IMR-90 (cell line): ENCODE data around the gene ZCCHC17. TPM values are rescaled to one million over a fixed set of nuclear protein-coding genes. Genes with fewer than 3 reads are reported as not detected.

ENCODE experiments used
- ATAC-seq: fragments of 200-7000 bp; cut with Tn5 transposase; 2 replicates; pipeline ENCODE4 v1.9.1; 2020; ENCODE audit warnings: low read depth, mild to moderate bottlenecking, moderate library complexity
- BruUV-seq: library from RNA; stranded (reverse); fragments of 400-500 nt; replicated peaks from 2 replicates; lab custom pipeline; 2021; lab: Mats Ljungman, UMichigan
- CTCF ChIA-PET: fragments of 300-600 bp; formaldehyde crosslinking; extraction: SDS; loops from one replicate; lab custom pipeline; 2021; ENCODE audit warnings: antibody characterized with exemption; lab: Yijun Ruan, JAX
- POLR2A ChIA-PET: fragments of 300-600 bp; sonication (Branson Sonifier 250); formaldehyde crosslinking; loops from one replicate; lab custom pipeline; 2022; ENCODE audit warnings: antibody characterized with exemption; ENCODE audit not compliant: unreplicated experiment; lab: Charles Lee
- DNase-seq: peaks from one replicate; pipeline ENCODE4 v3.0.0; 2013
- H2AFZ ChIP-seq: replicated peaks from 2 replicates; pipeline ENCODE3; 2013; ENCODE audit warnings: low read length, mild to moderate bottlenecking; ENCODE audit not compliant: poor library complexity
- H2AK5ac ChIP-seq: 2 replicates; pipeline ENCODE4 v1.6.1; 2013; ENCODE audit warnings: low read depth, low read length, inconsistent platforms
- H2AK9ac ChIP-seq: replicated peaks from 2 replicates; pipeline ENCODE3; 2013; ENCODE audit warnings: mild to moderate bottlenecking, low read depth, low read length, moderate library complexity; ENCODE audit not compliant: poor library complexity
- H2BK120ac ChIP-seq: 2 replicates; pipeline ENCODE4 v1.6.1; 2013; ENCODE audit warnings: low read depth, low read length, inconsistent platforms
- H2BK15ac ChIP-seq: 3 replicates; pipeline ENCODE4 v1.6.1; 2013; ENCODE audit warnings: low read depth, low read length, inconsistent platforms
- H2BK20ac ChIP-seq: 2 replicates; pipeline ENCODE4 v1.6.1; 2013; ENCODE audit warnings: low read depth, mild to moderate bottlenecking, inconsistent platforms, low read length, moderate library complexity
- H2BK5ac ChIP-seq: 2 replicates; pipeline ENCODE4 v1.6.1; 2013; ENCODE audit warnings: mild to moderate bottlenecking, low read depth, low read length, inconsistent platforms; ENCODE audit not compliant: poor library complexity, severe bottlenecking
- H3K14ac ChIP-seq: replicated peaks from 2 replicates; pipeline ENCODE4 v1.6.1; 2013; ENCODE audit warnings: low read depth, low read length, inconsistent platforms
- H3K18ac ChIP-seq: 2 replicates; pipeline ENCODE4 v1.6.1; 2013; ENCODE audit warnings: low read depth, low read length, control low read depth
- H3K23ac ChIP-seq: 2 replicates; pipeline ENCODE4 v1.6.1; 2013; ENCODE audit warnings: low read depth, low read length, inconsistent platforms
- H3K27ac ChIP-seq: 2 replicates; pipeline ENCODE4 v1.5.1; 2013; ENCODE audit warnings: mild to moderate bottlenecking, control low read depth, low read length; ENCODE audit not compliant: insufficient read depth
- H3K27me3 ChIP-seq: 2 replicates; pipeline ENCODE4 v1.6.1; 2013; ENCODE audit warnings: low read length; ENCODE audit not compliant: control insufficient read depth, insufficient read depth
- H3K36me3 ChIP-seq: 2 replicates; pipeline ENCODE4 v1.6.1; 2013; ENCODE audit warnings: low read length, mixed read lengths; ENCODE audit not compliant: control insufficient read depth, insufficient read depth
- H3K4ac ChIP-seq: 2 replicates; pipeline ENCODE4 v1.6.1; 2013; ENCODE audit warnings: low read depth, low read length, inconsistent platforms
- H3K4me1 ChIP-seq: 2 replicates; pipeline ENCODE4 v1.6.1; 2013; ENCODE audit warnings: low read length, mixed read lengths; ENCODE audit not compliant: control insufficient read depth, insufficient read depth
- H3K4me2 ChIP-seq: 2 replicates; pipeline ENCODE4 v1.6.1; 2013; ENCODE audit warnings: low read depth, mild to moderate bottlenecking, control low read depth, low read length, moderate library complexity
- H3K4me3 ChIP-seq: 2 replicates; pipeline ENCODE4 v1.5.1; 2013; ENCODE audit warnings: low read depth, mild to moderate bottlenecking, control low read depth, low read length, moderate library complexity; ENCODE audit not compliant: insufficient read depth
- H3K56ac ChIP-seq: 2 replicates; pipeline ENCODE4 v1.6.1; 2013; ENCODE audit warnings: low read length, inconsistent platforms; ENCODE audit not compliant: insufficient read depth; ENCODE audit errors: extremely low read depth
- H3K79me1 ChIP-seq, 2 experiments: 2 replicates each; pipeline ENCODE4 v1.6.1; 2013; ENCODE audit warnings: low read length in 2 of 2, inconsistent platforms in 1 of 2, low read depth in 1 of 2
- H3K9ac ChIP-seq: 2 replicates; pipeline ENCODE4 v1.6.1; 2013; ENCODE audit warnings: low read depth, low read length, control low read depth
- H3K9me1 ChIP-seq: 2 replicates; pipeline ENCODE4 v1.6.1; 2013; ENCODE audit warnings: low read length, inconsistent platforms; ENCODE audit not compliant: insufficient read depth
- H3K9me3 ChIP-seq: 2 replicates; pipeline ENCODE4 v1.6.1; 2013; ENCODE audit warnings: low read length; ENCODE audit not compliant: control insufficient read depth, insufficient read depth
- H4K20me1 ChIP-seq: 2 replicates; pipeline ENCODE4 v1.6.1; 2013; ENCODE audit warnings: low read length, inconsistent platforms; ENCODE audit not compliant: insufficient read depth
- H4K5ac ChIP-seq: 2 replicates; pipeline ENCODE4 v1.6.1; 2013; ENCODE audit warnings: mild to moderate bottlenecking, low read depth, low read length, control low read depth
- H4K8ac ChIP-seq, 2 experiments: 2 replicates each; pipeline ENCODE4 v1.6.1; 2013; ENCODE audit warnings: low read depth in 2 of 2, low read length in 2 of 2, control low read depth in 1 of 2, inconsistent platforms in 1 of 2
- H4K91ac ChIP-seq: 2 replicates; pipeline ENCODE4 v1.6.1; 2013; ENCODE audit warnings: low read depth, low read length, inconsistent platforms; ENCODE audit not compliant: insufficient read depth
- CEBPB ChIP-seq: IDR thresholded peaks from 2 replicates; pipeline ENCODE4 v1.6.1; 2012; ENCODE audit warnings: low read depth, low read length, improper control_type of control experiment
- CHD1 ChIP-seq: IDR thresholded peaks from 2 replicates; pipeline ENCODE4 v1.6.1; 2012; ENCODE audit warnings: low read depth, low read length, improper control_type of control experiment
- CTCF ChIP-seq: conservative IDR thresholded peaks from 2 replicates; pipeline ENCODE4 v1.5.1; 2012; ENCODE audit warnings: mild to moderate bottlenecking, low read depth, low read length, improper control_type of control experiment
- ELK1 ChIP-seq: fragments of 150-350 bp; IDR thresholded peaks from 2 replicates; pipeline ENCODE4 v1.6.1; 2016; ENCODE audit warnings: low read depth, mild to moderate bottlenecking, low read length, moderate library complexity, borderline replicate concordance
- FOS ChIP-seq: fragments of 150-350 bp; IDR thresholded peaks from 2 replicates; pipeline ENCODE4 v1.6.1; 2016; ENCODE audit warnings: low read depth, low read length
- MAZ ChIP-seq: IDR thresholded peaks from 2 replicates; pipeline ENCODE4 v1.6.1; 2012; ENCODE audit warnings: low read depth, mild to moderate bottlenecking, low read length, improper control_type of control experiment, moderate library complexity, borderline replicate concordance
- MXI1 ChIP-seq: IDR thresholded peaks from 2 replicates; pipeline ENCODE4 v1.6.1; 2012; ENCODE audit warnings: low read depth, mild to moderate bottlenecking, low read length, moderate library complexity, borderline replicate concordance
- NFE2L2 ChIP-seq: fragments of 150-350 bp; IDR thresholded peaks from 2 replicates; pipeline ENCODE4 v1.6.1; 2016; ENCODE audit warnings: low read depth, mild to moderate bottlenecking, low read length
- USF2 ChIP-seq: fragments of 150-350 bp; IDR thresholded peaks from 2 replicates; pipeline ENCODE4 v1.6.1; 2017; ENCODE audit warnings: mild to moderate bottlenecking, antibody characterized with exemption, low read length, low read depth
- WGBS, 2 experiments: methylation state at CpG; one replicate each; pipeline versions ENCODE4 v1.1.5 to v1.1.7; 2013; ENCODE audit warnings: missing lambda C conversion rate in 2 of 2; ENCODE audit not compliant: insufficient read length in 1 of 2; ENCODE audit errors: extremely low coverage in 2 of 2; 5-methylcytosine and 5-hydroxymethylcytosine counted together
- dilution Hi-C: fragments of 300-500 bp; cut with HindIII; formaldehyde crosslinking; loops from one replicate; pipeline ENCODE4 v1.14.3; 2018; ENCODE audit warnings: low sequenced_read_pairs; ENCODE audit not compliant: unreplicated experiment
- in situ Hi-C: fragments of 300-500 bp; cut with MboI; formaldehyde crosslinking; loops from 3 replicates; pipeline ENCODE4 v1.14.3; 2019; ENCODE audit warnings: low sequenced_read_pairs, inconsistent platforms, mixed read lengths
- intact Hi-C: fragments of 100-400 bp; cut with micrococcal nuclease; formaldehyde crosslinking; loops from 2 replicates; pipeline ENCODE4 v1.10.0; 2022
- polyA plus RNA-seq, 3 experiments: library from polyadenylated mRNA; depleted of rRNA; stranded (reverse); fragments of >200 nt; gene quantifications; 2 replicates each; pipeline ENCODE4 v1.2.3, GENCODE V29; 2012; ENCODE audit warnings: low replicate concordance in 1 of 3
- total RNA-seq: library from RNA; depleted of rRNA; stranded (reverse); fragments of >200 nt; gene quantifications from 2 replicates; pipeline ENCODE4 v1.2.3, GENCODE V29; 2012

The ZCCHC17 gene
- total and polyA plus RNA-seq, 2 of the 4 experiments (the other 2 are of a cell fraction) = 48.4 to 48.9 TPM

GRCh38 chr1:31374511-31375196, 77.8 kb downstream of the ZCCHC17 start:
- in situ Hi-C loops = no loop called here
- Histone ChIP-seq H3K79me1 (no peaks in the 10 kb centered on the region), H4K8ac (no peak overlapping the region), H4K20me1 (no peaks in the 10 kb centered on the region), H3K4me3 (no peak overlapping the region), H3K18ac (no peak overlapping the region), H3K56ac (no peak overlapping the region), H3K27me3 (no peaks in the 10 kb centered on the region), H3K36me3 (no peaks in the 10 kb centered on the region), H3K14ac (no peak overlapping the region), H4K5ac (no peak overlapping the region), H3K23ac (no peak overlapping the region), H2AK9ac (peak overlapping the region; percentile 60), H4K91ac (no peak overlapping the region), H2AFZ (no peak overlapping the region), H3K9ac (no peak overlapping the region), H3K4ac (no peak overlapping the region), H2AK5ac (no peak overlapping the region; the same call in 1 of the 2 replicates), H2BK120ac (no peak overlapping the region), H2BK5ac (no peak overlapping the region), H2BK15ac (no peak overlapping the region), H3K9me3 (no peaks in the 10 kb centered on the region), H3K27ac (no peak overlapping the region), H3K4me1 (peaks cover 7% of the 10 kb centered on the region), H3K4me2 (no peak overlapping the region), H3K9me1 (peaks cover 7% of the 10 kb centered on the region), H2BK20ac (no peak overlapping the region)
- TF ChIP-seq CEBPB (no peak), CHD1 (no peak), CTCF (no peak), NFE2L2 (no peak), MXI1 (no peak), FOS (no peak), USF2 (no peak), MAZ (no peak), ELK1 (no peak)
- intact Hi-C loops = no loop called here
- no TSS peak for BruUV-seq
- POLR2A ChIA-PET = interaction anchor here (0.6 kb wide), 1 partner anchor 162 kb away, joined by 4 read pairs; no protein-coding TSS in a partner anchor
- WGBS, 2 experiments = 60% methylated on average over 1 of the region's 7 CpGs; no CpG with 5 or more reads in 1 of the 2 experiments
- CTCF ChIA-PET = no interaction called here
- ATAC-seq = no peak
- dilution Hi-C loops = no loop called here
- DNase-seq = peak; percentile 67
